Stimulated activated naive CD8-positive, alpha-beta T cell treated with anti-CD3 and anti-CD28 coated beads, Interleukin-15, Interleukin-2, amounts not matched to agents 100 U/mL and 50 U/mL, for 24 hours (primary cell): ENCODE results near the gene RPS18.

Experiments used
- ATAC-seq: fragments of 150-1000 bp; cut with Tn5 transposase; one replicate; pipeline ENCODE4 v1.10.0; 2021
- DNase-seq: peaks from one replicate; pipeline ENCODE4 v3.0.0; 2021

The RPS18 gene

GRCh38 chr6:33289784-33290315 lies 18.0 kb downstream of the RPS18 start:
- ATAC-seq: no peak
- no peak for DNase-seq

GRCh38 chr6:33290459-33290858 lies 18.6 kb downstream of the RPS18 start:
- no peak for ATAC-seq
- DNase-seq: no peak

- no peak for DNase-seq
- ATAC-seq: no peak
Measured at GRCh38 chr6:33292996-33293682, 21.3 kb downstream of the RPS18 start.

DNA sequence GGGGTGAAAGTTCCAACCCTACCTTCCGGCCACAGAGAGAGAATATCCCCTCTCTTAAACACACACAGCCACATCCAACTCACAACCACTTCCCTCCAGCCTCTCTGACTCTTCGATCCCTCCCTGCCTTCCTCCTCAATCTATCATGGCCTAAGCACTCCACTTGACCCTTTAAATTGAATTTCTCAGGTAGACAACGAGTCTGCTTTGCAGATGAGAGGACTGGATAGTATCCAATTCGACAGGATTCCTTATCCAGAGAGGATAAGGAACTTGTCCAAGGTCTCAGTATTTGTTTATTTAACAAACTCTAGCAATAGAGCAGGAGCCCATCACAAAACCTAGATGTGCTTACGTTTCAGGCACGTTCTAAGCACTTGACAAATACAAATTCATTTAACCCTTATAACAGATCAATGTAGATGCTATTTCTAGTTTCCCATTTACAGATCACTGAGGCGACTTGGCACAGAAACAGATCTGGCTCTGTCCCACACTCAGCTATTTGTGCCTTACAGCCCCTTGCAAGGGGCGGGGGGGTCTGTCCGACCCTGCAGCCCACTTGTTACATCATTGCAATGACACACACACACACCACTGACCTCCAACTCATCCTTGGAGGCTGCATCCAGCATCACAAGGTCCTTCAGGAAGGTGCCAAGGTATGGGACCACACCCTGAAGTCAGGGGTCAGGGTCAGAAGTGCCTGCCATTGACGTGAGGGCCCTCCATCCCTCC lies 22.4 kb downstream of the RPS18 start:
- no peak for ATAC-seq
- DNase-seq: no peak

DNA sequence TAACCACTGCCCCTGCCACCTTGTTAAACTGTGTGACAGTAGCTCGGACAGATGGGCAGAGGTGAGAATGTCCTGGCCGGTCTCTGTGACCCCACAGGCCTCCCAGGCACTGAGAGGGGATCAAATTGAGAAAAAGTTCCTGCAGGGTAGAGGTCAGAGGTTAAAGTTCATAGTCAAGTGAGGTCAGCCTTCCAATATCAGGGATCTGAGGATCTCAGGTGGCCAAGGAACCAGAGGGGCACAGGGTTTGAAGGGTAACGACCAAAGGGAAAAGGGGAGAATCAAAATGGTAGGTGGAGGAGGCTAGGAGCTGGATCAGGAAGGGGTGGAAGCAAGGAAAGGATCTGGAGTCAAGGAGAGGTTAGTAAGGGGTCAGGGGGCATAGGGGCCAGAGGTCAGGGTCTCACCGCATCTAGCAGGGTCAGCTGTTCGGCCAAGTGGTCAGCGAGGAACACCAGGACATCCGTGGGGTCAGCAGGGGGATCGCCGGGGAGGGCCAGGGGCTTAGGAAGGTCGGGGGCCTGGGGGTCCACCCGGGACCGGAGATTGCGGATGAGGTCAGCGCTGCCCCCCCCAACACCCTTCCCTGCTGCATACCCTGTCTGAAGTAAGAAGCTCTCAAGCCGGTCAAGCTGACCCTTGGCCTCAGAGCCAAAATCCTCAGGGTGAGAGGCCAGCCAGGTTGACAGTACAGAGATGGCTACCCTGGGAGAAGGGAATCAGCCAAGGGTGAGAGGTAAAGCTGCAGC lies 23.9 kb downstream of the RPS18 start:
- ATAC-seq: no peak
- no peak for DNase-seq

GRCh38 chr6:33296797-33297405 lies 25.0 kb downstream of the RPS18 start:
- DNase-seq: no peak
- ATAC-seq: no peak

DNA sequence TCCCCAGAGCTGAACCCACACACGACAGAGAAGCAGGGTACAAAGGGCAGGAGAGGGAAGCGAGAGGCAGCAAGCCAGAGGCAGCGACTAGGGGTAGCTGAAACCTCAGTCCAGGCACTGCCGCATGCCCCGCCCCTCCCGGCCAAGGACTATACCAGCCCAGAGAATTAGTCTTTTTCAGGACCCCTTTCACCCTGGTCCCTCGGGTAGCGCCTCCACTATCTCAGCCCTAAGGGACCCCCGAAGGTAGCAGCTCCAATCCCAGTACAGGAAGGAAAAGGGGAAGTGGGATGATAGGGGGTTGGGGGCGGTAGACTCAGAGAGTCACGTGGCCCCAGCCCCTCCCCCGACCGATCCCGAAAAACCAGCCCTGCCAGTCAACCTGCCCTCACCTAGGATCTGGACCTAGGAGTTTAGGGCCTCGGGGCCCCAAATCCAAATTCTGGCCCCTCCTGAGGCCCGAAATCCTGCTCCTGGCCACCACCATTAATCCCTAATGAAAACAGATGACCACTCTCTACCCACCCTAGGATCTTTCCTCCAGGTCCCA lies 25.6 kb downstream of the RPS18 start:
- no peak for ATAC-seq
- DNase-seq: no peak

DNA sequence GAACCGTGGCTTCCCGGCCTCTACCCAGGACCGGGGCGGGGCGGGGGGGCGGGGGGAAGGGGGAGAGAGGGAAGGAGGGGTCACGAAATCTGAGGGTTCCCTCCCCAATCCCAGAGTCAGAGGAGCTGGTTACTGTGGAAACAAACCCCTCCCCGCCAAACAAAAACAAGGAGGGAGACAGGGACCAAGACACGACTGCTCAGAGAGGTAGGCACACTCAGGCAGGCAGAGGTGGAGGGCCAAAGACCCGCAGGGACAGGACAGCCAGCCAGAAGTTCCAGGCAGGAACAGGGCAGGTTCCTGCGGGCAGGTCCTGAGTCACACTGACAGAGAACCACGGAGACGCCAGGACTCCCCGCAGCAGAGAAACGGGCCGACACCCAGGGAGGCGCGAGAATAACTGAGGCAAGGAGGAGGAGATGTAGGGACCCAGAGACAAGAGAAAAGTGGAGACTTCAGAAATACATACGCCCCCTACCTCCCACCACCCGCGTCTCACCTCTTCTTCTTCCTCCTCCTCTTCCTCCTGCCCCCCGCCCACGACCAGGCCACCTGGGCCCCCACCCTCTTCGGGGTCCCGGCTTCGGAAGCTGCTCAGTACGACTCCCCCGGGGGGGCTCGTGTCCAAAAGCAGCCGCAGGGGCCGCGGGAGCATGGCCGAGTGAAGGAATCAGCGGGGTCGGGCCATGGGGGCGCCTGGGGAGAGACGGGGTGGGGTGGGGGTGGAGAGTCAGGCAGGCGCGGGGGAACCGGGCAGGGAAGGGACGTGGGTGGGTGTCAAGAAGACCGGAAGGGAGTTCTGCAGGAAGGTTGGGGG lies 26.3 kb downstream of the RPS18 start:
- ATAC-seq (peak; percentile 30), DNase-seq (peak; percentile 69)

DNA sequence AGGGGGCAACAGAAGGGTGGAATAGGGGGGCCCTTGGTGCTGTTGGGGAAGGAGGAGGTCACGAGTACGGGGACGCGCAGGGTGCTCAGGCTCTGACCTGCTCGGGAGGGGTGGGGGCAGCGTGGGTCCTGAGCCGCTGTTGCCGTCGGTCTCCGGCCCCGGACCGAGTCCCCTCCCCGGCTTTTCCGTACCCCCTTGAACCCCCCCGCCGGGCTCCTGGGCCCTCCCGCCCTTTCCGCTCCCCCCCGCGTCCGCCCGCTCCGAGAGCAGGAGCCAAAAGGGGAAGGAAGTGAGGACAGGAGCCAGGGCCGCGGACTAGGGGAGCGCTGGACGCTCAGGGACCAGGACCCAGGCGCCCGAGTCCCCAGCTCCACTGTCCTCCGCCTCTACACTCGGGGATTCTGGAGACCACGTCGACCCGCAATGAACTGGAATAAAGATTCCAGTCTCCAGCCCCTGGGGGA lies 26.9 kb downstream of the RPS18 start, which contains the start of gene RGL2:
RGL2 (minus strand) TSS at position 170 of the 464 bp plus-strand sequence. CDS start 332 bp downstream, outside the sequence.
- peak; percentile 12 for ATAC-seq
- peak; percentile 74 for DNase-seq

- peak; percentile 87 for ATAC-seq
- peak; percentile 96 for DNase-seq
Measured at GRCh38 chr6:33299237-33299944, 27.5 kb downstream of the RPS18 start.

DNA sequence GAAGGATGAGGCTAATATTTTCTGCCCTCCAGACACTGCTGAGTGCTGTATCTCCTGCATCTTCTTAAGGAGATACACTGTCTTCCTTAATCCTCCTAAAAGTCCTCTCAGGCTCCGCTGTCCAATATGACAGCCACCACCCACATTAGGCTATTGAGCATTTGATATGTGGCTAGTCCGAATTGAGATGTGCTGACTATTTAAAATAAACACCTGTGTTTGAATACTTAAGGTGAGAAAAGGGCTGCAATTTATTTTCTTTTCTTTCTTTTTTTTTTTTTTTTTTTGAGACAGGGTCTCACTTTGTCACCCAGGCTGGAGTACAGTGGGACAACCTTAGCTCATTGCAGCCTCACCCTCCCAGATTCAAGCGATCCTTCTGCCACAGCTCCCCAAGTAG lies 30.0 kb downstream of the RPS18 start:
- DNase-seq (no peak), ATAC-seq (no peak)

- DNase-seq (no peak), ATAC-seq (no peak)
Measured at GRCh38 chr6:33304216-33304615, 32.3 kb downstream of the RPS18 start.

GRCh38 chr6:33305052-33305451 lies 33.2 kb downstream of the RPS18 start:
- DNase-seq (no peak), ATAC-seq (no peak)

DNA sequence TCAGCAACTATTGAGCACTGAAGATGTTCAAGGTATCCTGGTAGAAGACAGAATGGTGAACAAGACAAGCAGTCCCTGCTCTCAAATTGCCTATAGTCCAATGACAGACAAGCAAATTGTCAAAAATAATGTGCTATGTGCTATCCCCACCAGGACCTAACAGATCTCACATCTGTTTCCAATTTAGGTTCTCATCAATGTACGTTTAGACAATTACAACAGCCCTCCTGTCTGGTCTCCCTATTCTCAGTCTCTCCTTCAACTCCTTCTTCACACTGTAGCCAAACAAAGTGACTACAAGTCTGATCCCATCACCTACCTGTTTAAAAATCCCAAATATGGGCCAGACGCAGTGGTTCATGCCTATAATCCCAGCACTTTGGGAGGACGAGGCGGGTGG lies 34.5 kb downstream of the RPS18 start:
- ATAC-seq (no peak), DNase-seq (no peak)

DNA sequence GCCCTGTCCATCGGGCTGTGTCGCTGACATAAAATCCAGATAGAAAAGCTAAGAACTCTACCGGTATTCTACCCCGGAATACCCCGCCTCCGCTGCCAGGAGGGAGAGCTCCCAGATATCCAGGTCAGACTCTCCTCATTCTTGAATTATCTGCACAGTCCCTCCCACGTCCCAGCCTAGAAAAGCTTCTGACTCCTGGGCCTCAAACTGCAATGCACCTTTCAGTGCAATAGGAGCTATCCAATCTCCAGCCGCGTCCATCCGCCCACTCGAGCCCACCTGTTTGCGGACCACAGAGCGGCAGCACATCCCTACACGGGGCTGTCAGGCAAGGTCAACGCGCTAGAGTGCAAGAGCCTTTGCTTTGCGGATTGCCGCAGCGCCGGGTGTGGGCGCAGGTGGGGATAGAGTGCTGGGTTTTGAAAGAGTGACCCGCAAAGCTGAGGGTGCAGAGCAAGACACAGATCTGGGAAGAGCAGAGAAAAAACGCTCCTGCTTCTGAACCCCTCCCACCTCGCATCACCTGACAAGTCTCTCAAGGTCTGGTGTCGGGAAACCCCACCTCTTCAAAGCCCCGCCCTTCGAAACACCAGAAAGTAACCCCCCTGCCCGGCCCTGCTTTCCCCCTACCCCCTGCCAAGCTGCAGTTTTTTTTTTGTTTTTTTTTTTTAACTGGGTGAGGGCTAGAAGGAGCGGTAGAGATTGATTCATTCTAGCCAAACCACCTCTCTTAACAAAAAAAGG lies 40.7 kb downstream of the RPS18 start:
- DNase-seq (peak; percentile 81), ATAC-seq (peak; percentile 17)

DNA sequence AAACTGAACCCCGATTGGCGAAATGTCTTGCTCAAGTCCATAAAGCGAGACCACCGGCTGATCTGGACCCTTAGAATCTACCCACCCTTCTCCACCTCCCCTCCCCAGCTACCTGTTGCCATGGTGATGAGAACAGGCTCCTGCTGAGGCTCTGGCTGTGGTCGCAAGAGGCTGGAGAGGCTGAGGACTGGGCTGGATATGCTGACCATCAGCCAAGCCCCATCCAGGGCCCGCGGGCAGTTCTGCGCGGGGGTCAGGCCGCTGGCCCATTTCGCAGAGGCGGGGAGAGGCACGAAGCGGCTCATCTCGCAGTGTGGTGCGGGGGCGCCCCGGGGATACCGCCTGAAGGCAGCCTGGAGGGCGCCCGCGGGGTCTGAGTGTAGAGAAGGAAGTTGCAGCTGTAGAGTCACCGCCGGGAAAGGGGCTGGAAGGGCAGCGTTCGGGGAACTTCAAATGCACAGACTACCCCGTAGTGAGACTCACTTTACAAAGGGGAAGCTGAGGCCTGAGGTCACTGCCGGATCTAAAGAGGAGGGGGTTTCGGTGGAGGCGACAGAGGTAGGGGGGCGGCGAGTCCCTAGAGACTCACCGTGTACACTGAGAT lies 41.3 kb downstream of the RPS18 start:
- ATAC-seq: no peak
- DNase-seq: peak; percentile 71

DNA sequence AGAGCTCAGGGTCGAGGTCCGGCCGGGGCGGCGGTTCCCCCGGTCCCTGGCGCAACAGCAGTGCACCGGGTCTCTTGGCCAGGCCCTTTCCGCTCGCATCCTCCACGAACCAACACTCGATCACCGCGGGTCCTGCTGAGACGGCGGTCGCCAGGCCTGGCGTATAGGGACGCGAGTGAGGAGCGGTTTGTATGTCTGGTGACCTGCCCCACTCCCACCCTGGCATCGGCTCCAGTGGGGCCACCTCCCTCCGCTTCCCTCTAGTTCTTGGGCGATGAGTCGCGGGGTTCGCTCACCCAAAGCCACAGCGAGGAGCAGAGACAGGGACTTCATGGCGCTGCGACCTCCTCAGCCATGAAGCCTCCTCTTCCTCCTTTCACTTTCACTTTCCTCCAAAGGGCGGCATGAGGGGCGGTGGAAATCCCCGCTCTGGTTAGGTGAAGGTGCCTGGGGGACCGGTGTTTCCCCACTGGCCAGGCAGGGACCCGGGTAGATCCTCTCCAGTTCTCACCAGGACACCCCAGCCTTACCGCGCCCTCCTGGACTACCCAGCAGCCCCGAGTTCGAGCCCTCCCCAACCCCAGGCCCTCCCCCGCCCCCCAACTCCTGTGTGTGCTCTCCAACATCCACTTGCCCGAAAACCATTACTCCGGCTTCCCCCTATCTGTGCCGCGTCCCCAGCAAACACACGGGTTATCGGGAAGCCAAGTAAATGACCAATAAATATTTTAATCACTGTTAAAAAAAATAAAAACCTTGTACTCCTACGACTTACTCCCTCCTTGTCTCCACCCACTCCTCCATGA lies 42.0 kb downstream of the RPS18 start, which contains the start of gene TAPBP:
TAPBP (minus strand) TSS at position 370 of the 806 bp plus-strand sequence; CDS start at position 333, 37 bp downstream.
- peak; percentile 73 for ATAC-seq

GRCh38 chr6:33314515-33314942 lies 42.7 kb downstream of the RPS18 start:
- DNase-seq: peak; percentile 71

More for the DNA sequence above, 42.0 kb downstream of the RPS18 start, which contains the start of gene TAPBP:
- DNase-seq: peak; percentile 89

More at GRCh38 chr6:33314515-33314942, 42.7 kb downstream of the RPS18 start:
- ATAC-seq: peak; percentile 53
